Endothelial cell of umbilical vein (primary cell): Measurements from ENCODE around the gene COCH.

Experiments used
- CTCF ChIP-seq, 2 donors: IDR thresholded peaks; 1 replicate in 1 of 2; 2 replicates in 1 of 2; pipeline ENCODE4 v1.5.1; 2011; ENCODE audit warnings: low read length in 2 of 2, mild to moderate bottlenecking in 2 of 2, moderate library complexity in 2 of 2, control low read depth in 1 of 2, inconsistent platforms in 1 of 2, low read depth in 1 of 2; ENCODE audit not compliant: insufficient read depth in 1 of 2; ENCODE audit errors: extremely low read depth in 1 of 2
- POLR2A ChIP-seq: IDR thresholded peaks from 2 replicates; pipeline ENCODE4 v1.6.1; 2012; ENCODE audit warnings: low read depth, mild to moderate bottlenecking, control low read depth, low read length

GRCh38 chr14:30869551-30870155, 4.7 kb upstream of the COCH start:
- TF ChIP-seq CTCF (IDR thresholded peaks at IDR 0.05; ENCODE audit: extremely low read depth in 1 of 2, insufficient read depth in 1 of 2, low read depth in 1 of 2, low read length in 2 of 2) (no peak), POLR2A (no peak)
